ENCODE data around the gene HOMER2. TPM values are rescaled to one million over a fixed set of nuclear protein-coding genes. Genes with fewer than 3 reads are reported as not detected.

The HOMER2 gene
- total and polyA plus RNA-seq, 9 of the 15 experiments (the other 6 are each of a cell fraction or from before 2014, with no cell fraction given): 0.13 to 0.47 (median 0.29) TPM; not detected in 1

DNA sequence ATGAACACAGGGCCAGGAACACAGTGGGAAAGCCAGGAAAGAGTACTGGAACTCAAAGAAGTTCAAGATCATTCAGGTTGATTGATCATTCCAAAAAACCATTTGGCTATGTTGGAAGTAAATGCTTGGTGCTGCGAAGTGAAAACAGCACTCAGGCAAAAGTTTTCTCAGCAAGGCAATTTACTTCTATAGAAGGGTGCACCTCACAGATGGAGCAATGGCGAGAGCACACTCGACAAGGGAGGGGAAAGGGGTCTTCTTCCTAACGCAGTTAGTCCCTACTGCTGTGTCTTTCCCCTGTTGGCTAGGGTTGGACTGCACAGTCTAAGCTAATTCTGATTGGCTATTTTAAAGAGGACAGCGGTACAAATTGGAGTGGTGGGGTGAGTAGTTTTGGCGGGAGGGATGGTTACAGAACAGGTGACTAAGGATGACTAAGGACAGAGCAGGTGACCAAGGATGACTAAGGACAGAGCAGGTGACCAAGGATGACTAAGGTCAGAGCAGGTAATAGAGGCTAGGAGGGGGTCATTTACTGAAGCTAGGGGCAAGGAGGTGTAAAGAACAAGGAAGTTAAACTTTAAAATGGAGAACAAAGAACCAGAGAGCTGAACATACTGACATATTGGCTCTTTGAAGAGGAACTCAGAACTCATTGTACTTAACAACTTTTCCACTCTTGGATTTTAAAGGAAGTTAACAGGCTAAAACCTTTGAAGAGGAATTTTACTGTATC lies 43.3 kb downstream of the HOMER2 start:
- under 1% methylated on average over 6 of the region's 6 CpGs for WGBS (ENCODE audit: insufficient coverage, low coverage, missing lambda C conversion rate)
- Histone ChIP-seq H3K27ac (ENCODE audit: extremely low read depth, low read depth, low read length) (no peak overlapping the region), H3K36me3 (ENCODE audit: control insufficient read depth, insufficient read depth, low read length) (no peaks in the 10 kb centered on the region), H3K9me3 (replicated peaks; ENCODE audit: control insufficient read depth, insufficient read depth, low read depth, low read length) (no peaks in the 10 kb centered on the region), H2AFZ (ENCODE audit: low read depth, low read length) (no peak overlapping the region), H3K79me2 (ENCODE audit: control insufficient read depth, insufficient read depth, low read length) (no peaks in the 10 kb centered on the region), H3K9me1 (ENCODE audit: control insufficient read depth, insufficient read depth, low read length) (no peaks in the 10 kb centered on the region), H3K4me1 (replicated peaks in 1 of 2; ENCODE audit: control insufficient read depth in 2 of 2, insufficient read depth in 2 of 2, low read length in 2 of 2) (no peaks in the 10 kb centered on the region), H3K27me3 (ENCODE audit: control insufficient read depth in 2 of 2, insufficient read depth in 2 of 2, low read length in 2 of 2) (peaks cover 16 to 22% of the 10 kb centered on the region in 2 experiments), H4K20me1 (replicated peaks; ENCODE audit: control insufficient read depth, insufficient read depth, low read length) (no peaks in the 10 kb centered on the region), H3K9ac (ENCODE audit: insufficient read depth in 1 of 2, low read depth in 2 of 2, low read length in 2 of 2) (no peak overlapping the region), H3K4me3 (no peak overlapping the region), H3K4me2 (ENCODE audit: insufficient read depth, low read length) (no peak overlapping the region)
- intact Hi-C loops (cut with micrococcal nuclease) (no loop called here), in situ Hi-C loops (cut with MboI) (no loop called here)
- FAIRE-seq (no peak), ATAC-seq (no peak), DNase-seq (ENCODE audit: extremely low read depth in 1 of 4, low spot score in 3 of 4) (no peak)
- POLR2A ChIA-PET: no interaction called here
- BruUV-seq (replicated peaks): no TSS peak
- CTCF ChIA-PET (ENCODE audit: low intra/inter-chr PET ratio): no interaction called here
- TF ChIP-seq SIX5 (IDR thresholded peaks at IDR 0.05; ENCODE audit: borderline replicate concordance in 1 of 2, insufficient read depth in 1 of 2, low read depth in 1 of 2, low read length in 2 of 2) (no peak), FOXJ3 (CRISPR knock-in tag; IDR thresholded peaks at IDR 0.05) (no peak), TCF3 (CRISPR knock-in tag; IDR thresholded peaks at IDR 0.05) (no peak), FOXP1 (CRISPR knock-in tag; IDR thresholded peaks at IDR 0.05) (no peak), POLR2AphosphoS5 (IDR thresholded peaks at IDR 0.05; ENCODE audit: control insufficient read depth, insufficient read depth, low read depth, low read length) (no peak), TAF15 (IDR thresholded peaks at IDR 0.05; ENCODE audit: low read depth, low read length) (no peak), PRMT5 (CRISPR knock-in tag; IDR thresholded peaks at IDR 0.05) (no peak), ZBED1 (IDR thresholded peaks at IDR 0.05) (no peak)
- TF ChIP-seq, protein P1, sequence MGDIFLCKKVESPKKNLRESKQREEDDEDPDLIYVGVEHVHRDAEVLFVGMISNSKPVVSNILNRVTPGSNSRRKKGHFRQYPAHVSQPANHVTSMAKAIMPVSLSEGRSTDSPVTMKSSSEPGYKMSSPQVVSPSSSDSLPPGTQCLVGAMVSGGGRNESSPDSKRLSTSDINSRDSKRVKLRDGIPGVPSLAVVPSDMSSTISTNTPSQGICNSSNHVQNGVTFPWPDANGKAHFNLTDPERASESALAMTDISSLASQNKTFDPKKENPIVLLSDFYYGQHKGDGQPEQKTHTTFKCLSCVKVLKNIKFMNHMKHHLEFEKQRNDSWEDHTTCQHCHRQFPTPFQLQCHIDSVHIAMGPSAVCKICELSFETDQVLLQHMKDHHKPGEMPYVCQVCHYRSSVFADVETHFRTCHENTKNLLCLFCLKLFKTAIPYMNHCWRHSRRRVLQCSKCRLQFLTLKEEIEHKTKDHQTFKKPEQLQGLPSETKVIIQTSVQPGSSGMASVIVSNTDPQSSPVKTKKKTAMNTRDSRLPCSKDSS (IDR thresholded peaks at IDR 0.05; ENCODE audit: low read depth, partially characterized antibody): peak; percentile 69
- TF ChIP-seq, protein P2, sequence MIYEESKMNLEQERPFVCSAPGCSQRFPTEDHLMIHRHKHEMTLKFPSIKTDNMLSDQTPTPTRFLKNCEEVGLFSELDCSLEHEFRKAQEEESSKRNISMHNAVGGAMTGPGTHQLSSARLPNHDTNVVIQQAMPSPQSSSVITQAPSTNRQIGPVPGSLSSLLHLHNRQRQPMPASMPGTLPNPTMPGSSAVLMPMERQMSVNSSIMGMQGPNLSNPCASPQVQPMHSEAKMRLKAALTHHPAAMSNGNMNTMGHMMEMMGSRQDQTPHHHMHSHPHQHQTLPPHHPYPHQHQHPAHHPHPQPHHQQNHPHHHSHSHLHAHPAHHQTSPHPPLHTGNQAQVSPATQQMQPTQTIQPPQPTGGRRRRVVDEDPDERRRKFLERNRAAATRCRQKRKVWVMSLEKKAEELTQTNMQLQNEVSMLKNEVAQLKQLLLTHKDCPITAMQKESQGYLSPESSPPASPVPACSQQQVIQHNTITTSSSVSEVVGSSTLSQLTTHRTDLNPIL (CRISPR knock-in tag; IDR thresholded peaks at IDR 0.05): no peak
- TF ChIP-seq, protein P3, sequence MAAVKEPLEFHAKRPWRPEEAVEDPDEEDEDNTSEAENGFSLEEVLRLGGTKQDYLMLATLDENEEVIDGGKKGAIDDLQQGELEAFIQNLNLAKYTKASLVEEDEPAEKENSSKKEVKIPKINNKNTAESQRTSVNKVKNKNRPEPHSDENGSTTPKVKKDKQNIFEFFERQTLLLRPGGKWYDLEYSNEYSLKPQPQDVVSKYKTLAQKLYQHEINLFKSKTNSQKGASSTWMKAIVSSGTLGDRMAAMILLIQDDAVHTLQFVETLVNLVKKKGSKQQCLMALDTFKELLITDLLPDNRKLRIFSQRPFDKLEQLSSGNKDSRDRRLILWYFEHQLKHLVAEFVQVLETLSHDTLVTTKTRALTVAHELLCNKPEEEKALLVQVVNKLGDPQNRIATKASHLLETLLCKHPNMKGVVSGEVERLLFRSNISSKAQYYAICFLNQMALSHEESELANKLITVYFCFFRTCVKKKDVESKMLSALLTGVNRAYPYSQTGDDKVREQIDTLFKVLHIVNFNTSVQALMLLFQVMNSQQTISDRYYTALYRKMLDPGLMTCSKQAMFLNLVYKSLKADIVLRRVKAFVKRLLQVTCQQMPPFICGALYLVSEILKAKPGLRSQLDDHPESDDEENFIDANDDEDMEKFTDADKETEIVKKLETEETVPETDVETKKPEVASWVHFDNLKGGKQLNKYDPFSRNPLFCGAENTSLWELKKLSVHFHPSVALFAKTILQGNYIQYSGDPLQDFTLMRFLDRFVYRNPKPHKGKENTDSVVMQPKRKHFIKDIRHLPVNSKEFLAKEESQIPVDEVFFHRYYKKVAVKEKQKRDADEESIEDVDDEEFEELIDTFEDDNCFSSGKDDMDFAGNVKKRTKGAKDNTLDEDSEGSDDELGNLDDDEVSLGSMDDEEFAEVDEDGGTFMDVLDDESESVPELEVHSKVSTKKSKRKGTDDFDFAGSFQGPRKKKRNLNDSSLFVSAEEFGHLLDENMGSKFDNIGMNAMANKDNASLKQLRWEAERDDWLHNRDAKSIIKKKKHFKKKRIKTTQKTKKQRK (IDR thresholded peaks at IDR 0.05; ENCODE audit: borderline replicate concordance, low read depth, low read length): no peak

All from K562 (cell line).